HEK293T (cell line): ENCODE measurements around the gene HDAC8.

Source experiments
- CTCF ChIA-PET: fragments of 350-600 bp; formaldehyde crosslinking; extraction: SDS; loops from one replicate; lab custom pipeline; 2021; ENCODE audit warnings: antibody characterized with exemption, inconsistent platforms; lab: Yijun Ruan, JAX
- POLR2A ChIA-PET: fragments of 350-600 bp; formaldehyde crosslinking; extraction: SDS; loops from one replicate; lab custom pipeline; 2020; ENCODE audit warnings: antibody characterized with exemption, inconsistent platforms; lab: Yijun Ruan, JAX
- DNase-seq: peaks from one replicate; pipeline ENCODE4 v3.0.0; 2012; ENCODE audit warnings: mixed read lengths; ENCODE audit errors: extremely low spot score
- ARNT ChIP-seq: fragments of 450-650 bp; IDR thresholded peaks from 2 replicates; pipeline ENCODE4 v1.6.1; 2017; ENCODE audit warnings: mild to moderate bottlenecking
- BHLHE40 ChIP-seq: fragments of 450-650 bp; IDR thresholded peaks from 2 replicates; pipeline ENCODE4 v1.6.1; 2016; ENCODE audit warnings: mild to moderate bottlenecking, moderate library complexity, borderline replicate concordance
- CTBP1 ChIP-seq: fragments of 450-650 bp; IDR thresholded peaks from 2 replicates; pipeline ENCODE4 v1.6.1; 2016; ENCODE audit warnings: borderline replicate concordance
- ELF4 ChIP-seq: fragments of 450-650 bp; IDR thresholded peaks from 2 replicates; pipeline ENCODE4 v1.6.1; 2017; ENCODE audit warnings: antibody characterized with exemption
- FOXA1 ChIP-seq: fragments of 450-650 bp; IDR thresholded peaks from 2 replicates; pipeline ENCODE4 v1.6.1; 2016; ENCODE audit warnings: mild to moderate bottlenecking
- FOXK2 ChIP-seq: fragments of 450-650 bp; IDR thresholded peaks from 2 replicates; pipeline ENCODE4 v1.6.1; 2016; ENCODE audit warnings: mild to moderate bottlenecking
- FOXM1 ChIP-seq: fragments of 450-650 bp; IDR thresholded peaks from 2 replicates; pipeline ENCODE4 v1.6.1; 2017; ENCODE audit warnings: mild to moderate bottlenecking, borderline replicate concordance
- HDGF ChIP-seq: fragments of 450-650 bp; IDR thresholded peaks from 2 replicates; pipeline ENCODE4 v1.6.1; 2017; ENCODE audit warnings: antibody characterized with exemption, borderline replicate concordance
- L3MBTL2 ChIP-seq: fragments of 450-650 bp; conservative IDR thresholded peaks from 2 replicates; pipeline ENCODE4 v1.6.1; 2016; ENCODE audit warnings: mild to moderate bottlenecking
- LEF1 ChIP-seq: fragments of 450-650 bp; IDR thresholded peaks from 2 replicates; pipeline ENCODE4 v1.6.1; 2017; ENCODE audit warnings: mild to moderate bottlenecking, borderline replicate concordance
- NFRKB ChIP-seq: fragments of 450-650 bp; IDR thresholded peaks from 2 replicates; pipeline ENCODE4 v1.6.1; 2016; ENCODE audit warnings: mild to moderate bottlenecking, moderate library complexity
- SP1 ChIP-seq: fragments of 450-650 bp; IDR thresholded peaks from 2 replicates; pipeline ENCODE4 v1.6.1; 2017
- SUZ12 ChIP-seq: fragments of 450-650 bp; IDR thresholded peaks from 2 replicates; pipeline ENCODE4 v1.6.1; 2016; ENCODE audit warnings: mild to moderate bottlenecking
- TARDBP ChIP-seq: fragments of 450-650 bp; IDR thresholded peaks from 2 replicates; pipeline ENCODE4 v1.6.1; 2016
- ZNF384 ChIP-seq: fragments of 450-650 bp; IDR thresholded peaks from 2 replicates; pipeline ENCODE4 v1.6.1; 2016
- TF ChIP-seq, protein P1 (sequence below): fragments of 450-650 bp; IDR thresholded peaks from 2 replicates; pipeline ENCODE4 v1.6.1; 2016

The HDAC8 gene

DNA sequence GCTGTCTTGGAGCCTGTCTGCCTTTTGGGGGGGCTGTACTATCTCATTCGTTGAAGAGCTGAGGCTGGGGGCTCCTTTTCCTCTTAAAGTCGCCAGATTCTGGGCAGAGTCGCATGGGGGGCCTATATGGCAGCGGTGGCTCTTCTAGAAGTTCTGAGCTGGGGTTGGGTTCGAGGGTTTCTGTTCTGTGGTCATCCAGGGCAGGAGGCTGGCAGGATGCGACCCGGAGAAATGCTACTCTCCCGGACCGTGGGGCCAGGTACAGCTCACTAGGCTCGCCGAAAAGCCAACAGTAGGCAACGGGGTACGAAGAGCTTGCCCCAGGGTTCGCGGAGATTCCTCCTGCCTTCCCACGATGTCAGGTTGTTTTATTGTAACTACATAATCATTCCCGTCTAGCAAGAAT lies 265.0 kb downstream of the HDAC8 start:
- DNase-seq: no peak
- CTCF ChIA-PET: no interaction called here
- no peak for TF ChIP-seq NFRKB
- no peak for TF ChIP-seq BHLHE40
- no peak for TF ChIP-seq SP1
- TF ChIP-seq FOXA1: no peak
- TF ChIP-seq ELF4: no peak
- no peak for TF ChIP-seq ARNT
- no peak for TF ChIP-seq ZNF384
- TF ChIP-seq CTBP1: no peak
- TF ChIP-seq FOXK2: no peak
- POLR2A ChIA-PET: interaction anchor here (0.6 to 5.2 kb wide), 6 partner anchors 9 to 238 kb away, joined by 3 to 33 read pairs (median 3); partner anchors contain the start of genes ERCC6L and RPS4X

DNA sequence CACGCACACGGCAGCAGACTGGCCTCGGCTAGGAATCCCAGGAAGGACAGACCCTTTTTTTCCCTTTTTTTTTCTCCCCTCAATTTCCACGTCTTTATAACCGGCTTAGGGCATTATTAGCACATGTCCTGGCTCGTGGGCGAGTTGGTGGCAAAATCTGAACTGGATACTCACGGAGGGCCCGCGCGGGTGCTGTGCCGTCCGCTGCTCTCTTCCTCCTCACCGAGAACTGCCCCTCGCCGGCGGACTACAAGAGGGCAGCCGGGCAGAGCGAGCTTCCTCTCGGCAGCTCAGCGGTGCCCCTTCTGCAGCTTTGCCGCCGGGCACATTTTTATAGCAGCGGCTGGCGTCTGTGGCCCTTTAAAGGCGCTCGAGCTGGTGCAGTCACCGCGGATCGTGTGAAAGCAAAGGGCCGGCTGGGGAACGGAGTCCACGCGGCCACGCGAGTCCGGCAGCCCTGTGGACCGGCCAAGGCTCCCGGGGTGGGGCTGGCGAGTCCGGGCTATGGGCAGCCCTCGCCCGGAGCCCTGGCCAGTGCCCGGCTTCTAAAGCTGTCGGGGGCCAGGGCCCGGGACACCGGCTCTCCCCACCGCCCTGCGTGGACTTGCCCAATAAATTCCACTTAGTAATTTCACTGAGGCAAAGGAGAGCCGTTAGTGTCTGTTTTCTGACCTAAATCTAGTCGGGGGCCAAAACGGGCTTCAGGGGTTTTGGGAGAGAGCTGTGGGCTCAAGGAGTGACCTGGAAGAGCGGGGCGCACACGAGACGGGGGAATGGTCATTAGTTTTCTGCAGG lies 265.6 kb downstream of the HDAC8 start:
- peak; percentile 80 for DNase-seq
- CTCF ChIA-PET: no interaction called here
- TF ChIP-seq, protein P1, sequence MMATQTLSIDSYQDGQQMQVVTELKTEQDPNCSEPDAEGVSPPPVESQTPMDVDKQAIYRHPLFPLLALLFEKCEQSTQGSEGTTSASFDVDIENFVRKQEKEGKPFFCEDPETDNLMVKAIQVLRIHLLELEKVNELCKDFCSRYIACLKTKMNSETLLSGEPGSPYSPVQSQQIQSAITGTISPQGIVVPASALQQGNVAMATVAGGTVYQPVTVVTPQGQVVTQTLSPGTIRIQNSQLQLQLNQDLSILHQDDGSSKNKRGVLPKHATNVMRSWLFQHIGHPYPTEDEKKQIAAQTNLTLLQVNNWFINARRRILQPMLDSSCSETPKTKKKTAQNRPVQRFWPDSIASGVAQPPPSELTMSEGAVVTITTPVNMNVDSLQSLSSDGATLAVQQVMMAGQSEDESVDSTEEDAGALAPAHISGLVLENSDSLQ: no peak
- no peak for TF ChIP-seq HDGF
- no peak for TF ChIP-seq ELF4
- no peak for TF ChIP-seq SUZ12
- TF ChIP-seq BHLHE40: no peak
- TF ChIP-seq FOXK2: no peak
- peak; percentile 53 for TF ChIP-seq CTBP1
- TF ChIP-seq L3MBTL2: peak; percentile 68
- no peak for TF ChIP-seq ARNT
- no peak for TF ChIP-seq LEF1
- no peak for TF ChIP-seq SP1
- TF ChIP-seq NFRKB: no peak
- TF ChIP-seq FOXA1: no peak
- TF ChIP-seq ZNF384: no peak; the same call in 1 of the 2 replicates
- peak; percentile 58; the same call in 1 of the 2 replicates for TF ChIP-seq TARDBP
- peak; percentile 93 for TF ChIP-seq FOXM1
- POLR2A ChIA-PET: interaction anchor here (0.6 to 5.2 kb wide), 6 partner anchors 16 to 239 kb away, joined by 3 to 33 read pairs (median 3); partner anchors contain the start of genes ERCC6L, PIN4 and RPS4X

DNA sequence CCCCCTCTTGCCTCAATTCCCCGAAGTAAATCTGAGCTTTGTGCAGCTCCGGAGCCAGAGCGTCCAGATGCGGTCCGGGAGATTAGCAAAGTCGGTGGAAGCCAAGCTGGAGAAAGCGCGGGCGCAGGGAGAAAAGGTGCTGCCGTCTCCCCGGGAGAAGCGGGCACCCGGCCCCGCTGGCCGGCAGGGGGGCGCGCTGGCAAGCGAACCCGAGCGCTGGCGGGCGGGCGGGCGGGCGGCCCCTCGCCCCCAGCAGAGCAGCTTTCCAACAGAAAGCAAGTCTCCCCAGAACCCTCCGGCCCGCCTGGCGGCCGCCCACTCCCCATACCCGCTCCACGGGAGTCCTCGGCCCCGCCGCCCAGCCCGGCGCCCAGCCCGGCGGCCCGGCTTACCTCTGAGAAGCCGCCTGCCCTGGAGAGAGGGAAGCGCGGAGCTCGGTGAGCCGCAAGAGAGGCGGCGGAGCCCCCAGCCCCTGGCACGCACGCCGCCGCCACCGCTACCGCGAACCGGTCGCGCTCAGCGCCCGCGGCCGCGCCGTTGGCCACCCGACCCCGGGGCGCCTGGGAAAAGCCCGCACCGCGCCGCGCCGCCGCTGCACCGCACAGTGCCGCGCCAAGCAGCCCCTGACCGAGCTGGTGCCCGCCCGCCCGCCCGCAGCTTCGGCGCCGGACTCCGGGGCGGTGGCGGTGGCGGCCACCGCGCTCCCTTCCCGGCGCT lies 266.4 kb downstream of the HDAC8 start:
- POLR2A ChIA-PET: interaction anchor here (1.5 to 5.2 kb wide), 2 partner anchors 30 to 125 kb away, joined by 4 to 33 read pairs; partner anchors contain the start of genes PIN4 and RPS4X
- DNase-seq: peak; percentile 46
- TF ChIP-seq FOXK2 (no peak), L3MBTL2 (0 out of 2 replicates have a peak, but pooled peaks have one; percentile 11)
- CTCF ChIA-PET: no interaction called here

DNA sequence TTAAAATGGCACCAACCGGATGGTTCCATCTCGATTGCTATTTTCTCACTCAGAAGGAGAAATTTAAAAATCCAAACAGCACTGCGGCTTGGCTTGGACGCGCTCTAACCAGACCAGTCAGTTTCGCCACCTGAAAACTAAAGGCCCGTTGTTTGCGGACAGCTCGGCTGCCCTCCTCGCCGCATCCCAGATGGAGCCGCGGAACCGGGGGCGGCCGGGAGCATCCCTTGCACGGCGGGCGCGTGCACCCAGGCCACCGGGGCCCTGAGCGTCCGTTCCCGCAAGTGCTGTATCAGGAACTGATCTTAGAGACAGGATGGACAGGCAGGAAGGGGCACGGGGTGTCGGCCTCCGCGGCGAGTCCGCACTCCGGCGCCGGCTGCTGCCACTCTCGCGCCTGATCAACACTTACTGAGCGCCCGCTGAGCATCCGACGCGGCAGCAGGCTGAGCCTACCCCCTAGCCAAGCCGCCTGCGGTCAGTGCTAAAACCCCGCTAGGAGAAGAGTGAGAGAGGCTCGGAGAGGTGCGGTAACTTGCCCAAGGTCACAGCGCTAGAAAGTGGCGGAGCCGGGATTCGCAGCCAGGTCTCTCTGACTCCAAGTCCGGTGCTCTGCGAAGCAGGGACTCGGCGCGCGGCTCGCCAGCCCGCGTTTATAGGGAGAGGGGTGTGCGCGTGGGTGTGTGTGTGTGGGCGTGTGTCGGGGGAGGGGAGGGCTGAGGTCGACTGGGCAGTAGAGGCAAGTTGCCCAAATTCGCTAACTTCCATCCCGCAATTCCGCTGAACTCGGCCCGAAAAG lies 267.2 kb downstream of the HDAC8 start, which contains the start of gene CITED1:
Gene CITED1 (minus strand): TSS at position 629 of the 799 bp plus-strand sequence. CDS start 3,045 bp downstream, outside the sequence.
- ChIA-PET CTCF (no interaction called here), POLR2A (interaction anchor here (1.5 to 5.2 kb wide), 2 partner anchors 29 to 124 kb away, joined by 4 to 33 read pairs; partner anchors contain the start of genes PIN4 and RPS4X)
- TF ChIP-seq BHLHE40 (no peak), CTBP1 (no peak), ELF4 (no peak), ARNT (no peak), SUZ12 (no peak), FOXK2 (no peak), TARDBP (no peak), FOXM1 (no peak), SP1 (no peak)
- TF ChIP-seq, protein P1: no peak

DNA sequence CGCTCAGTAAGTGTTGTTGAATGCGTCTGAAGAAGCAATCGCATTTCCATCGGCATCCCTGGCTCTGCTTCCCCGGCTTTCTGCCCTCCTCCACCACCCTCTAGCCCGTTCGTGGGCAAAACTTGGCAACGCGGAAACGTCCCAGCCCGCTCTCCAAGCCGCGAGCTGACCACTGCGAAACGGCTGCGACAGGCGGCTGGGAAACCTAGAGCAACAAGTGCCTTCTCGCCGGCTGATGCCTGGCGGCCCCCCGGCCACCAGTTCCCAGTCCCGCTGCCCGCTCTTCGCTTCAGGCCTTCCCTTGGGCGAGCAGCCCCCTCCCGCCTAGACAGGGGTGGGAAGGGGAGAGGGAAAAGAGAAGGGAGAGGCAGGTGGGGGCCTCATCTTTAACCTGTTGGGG lies 267.8 kb downstream of the HDAC8 start:
- POLR2A ChIA-PET: no interaction called here
- no peak for DNase-seq
- TF ChIP-seq SP1 (no peak), BHLHE40 (no peak), NFRKB (no peak), HDGF (no peak), SUZ12 (no peak), ELF4 (no peak), FOXM1 (no peak), LEF1 (no peak), TARDBP (no peak), FOXK2 (no peak), ARNT (no peak), L3MBTL2 (no peak), FOXA1 (no peak)
- TF ChIP-seq, protein P1: no peak
- CTCF ChIA-PET: no interaction called here

More for the DNA sequence above, 267.2 kb downstream of the HDAC8 start, which contains the start of gene CITED1:
- peak; percentile 50 for DNase-seq
